Cardiac fibroblast (primary cell): Measurements from ENCODE around the gene PEMT.

ENCODE experiments used
- DNase-seq, 2 donors: peaks; one replicate each; pipeline versions ENCODE4 v3.0.0 to v3.0.0-alpha.2; 2010; ENCODE audit warnings: low read depth in 2 of 2
- H3K4me3 ChIP-seq, 2 donors: replicated peaks in 1 of 2; 1 replicate in 1 of 2; 2 replicates in 1 of 2; pipeline ENCODE4 v1.5.1; 2011; ENCODE audit warnings: low read depth in 2 of 2, low read length in 2 of 2, mild to moderate bottlenecking in 2 of 2, moderate library complexity in 1 of 2
- CTCF ChIP-seq: IDR thresholded peaks from one replicate; pipeline ENCODE4 v1.5.1; 2011; ENCODE audit warnings: low read depth, mild to moderate bottlenecking, low read length, inconsistent platforms

Gene PEMT

GRCh38 chr17:17559164-17559563, 32.3 kb downstream of the PEMT start:
- TF ChIP-seq CTCF = no peak
- H3K4me3 ChIP-seq = no peak overlapping the region
- DNase-seq = no peak

- DNase-seq = no peak
- no peak overlapping the region for H3K4me3 ChIP-seq
Measured at GRCh38 chr17:17558431-17558830, 33.1 kb downstream of the PEMT start.

GRCh38 chr17:17557796-17558195, 33.7 kb downstream of the PEMT start:
- TF ChIP-seq CTCF = no peak
- H3K4me3 ChIP-seq = no peak overlapping the region
- DNase-seq = no peak

More at GRCh38 chr17:17558431-17558830, 33.1 kb downstream of the PEMT start:
- TF ChIP-seq CTCF = no peak

GRCh38 chr17:17556671-17557070, 34.8 kb downstream of the PEMT start:
- no peak for TF ChIP-seq CTCF
- H3K4me3 ChIP-seq = no peak overlapping the region
- no peak for DNase-seq

GRCh38 chr17:17555906-17556305, 35.6 kb downstream of the PEMT start:
- no peak overlapping the region for H3K4me3 ChIP-seq
- TF ChIP-seq CTCF = no peak
- DNase-seq = no peak

GRCh38 chr17:17555151-17555550, 36.4 kb downstream of the PEMT start:
- DNase-seq = no peak
- H3K4me3 ChIP-seq = no peak overlapping the region
- TF ChIP-seq CTCF = no peak

- no peak for TF ChIP-seq CTCF
- DNase-seq = no peak
- no peak overlapping the region for H3K4me3 ChIP-seq
Measured at GRCh38 chr17:17554266-17554665, 37.2 kb downstream of the PEMT start.
